ENCODE measurements around the gene PLSCR5.

- no peak for TF ChIP-seq CTCF (IDR thresholded peaks at IDR 0.05)
- no peak for TF ChIP-seq POLR2A (IDR thresholded peaks at IDR 0.05)
Observed at GRCh38 chr3:146557745-146558144, 47.4 kb downstream of the PLSCR5 start.
